ENCODE data around the gene OSBPL8.
A peak's percentile ranks its signal among the peaks of the same experiment; 100 is the strongest.

OSBPL8 gene

GRCh38 chr12:76559400-76560085 is at the start of gene OSBPL8:
Gene OSBPL8, minus strand, starts transcription at chr12:76559771. Its CDS starts 72,220 bp downstream, at chr12:76487551.
- peak; percentile 94 for DNase-seq (ENCODE audit: low spot score)

GRCh38 chr12:76608070-76608469 is 48.5 kb upstream of the OSBPL8 start:
- no peak for DNase-seq (ENCODE audit: low spot score)

- no peak for DNase-seq (ENCODE audit: low spot score)
Observed at GRCh38 chr12:76595056-76595455, 35.5 kb upstream of the OSBPL8 start.

GRCh38 chr12:76591476-76591875 is 31.9 kb upstream of the OSBPL8 start:
- no peak for DNase-seq (ENCODE audit: low spot score)

- no peak for DNase-seq (ENCODE audit: low spot score)
Observed at GRCh38 chr12:76590131-76590530, 30.6 kb upstream of the OSBPL8 start.

GRCh38 chr12:76588881-76589565 is 29.5 kb upstream of the OSBPL8 start:
- DNase-seq (ENCODE audit: low spot score): no peak

- no peak for DNase-seq (ENCODE audit: low spot score)
Observed at GRCh38 chr12:76587428-76588178, 28.0 kb upstream of the OSBPL8 start.

- DNase-seq (ENCODE audit: low spot score): peak; percentile 10
Observed at GRCh38 chr12:76586764-76587395, 27.3 kb upstream of the OSBPL8 start.

- no peak for DNase-seq (ENCODE audit: low spot score)
Observed at GRCh38 chr12:76583301-76583700, 23.7 kb upstream of the OSBPL8 start.

- DNase-seq (ENCODE audit: low spot score): no peak
Observed at GRCh38 chr12:76573840-76574373, 14.3 kb upstream of the OSBPL8 start.

- no peak for DNase-seq (ENCODE audit: low spot score)
Observed at GRCh38 chr12:76571256-76571655, 11.7 kb upstream of the OSBPL8 start.

- no peak for DNase-seq (ENCODE audit: low spot score)
Observed at GRCh38 chr12:76569685-76570604, 10.4 kb upstream of the OSBPL8 start.

- DNase-seq (ENCODE audit: low spot score): no peak
Observed at GRCh38 chr12:76568888-76569551, 9.4 kb upstream of the OSBPL8 start.

GRCh38 chr12:76568130-76568529 is 8.6 kb upstream of the OSBPL8 start:
- DNase-seq (ENCODE audit: low spot score): no peak

GRCh38 chr12:76563061-76563460 is 3.5 kb upstream of the OSBPL8 start:
- no peak for DNase-seq (ENCODE audit: low spot score)

- DNase-seq (ENCODE audit: low spot score): no peak
Observed at GRCh38 chr12:76562130-76562529, 2.6 kb upstream of the OSBPL8 start.

GRCh38 chr12:76560086-76560491 is 518 bp upstream of the OSBPL8 start:
- no peak for DNase-seq (ENCODE audit: low spot score)

- DNase-seq (ENCODE audit: low spot score): peak; percentile 45
Observed at GRCh38 chr12:76558684-76559399, 729 bp downstream of the OSBPL8 start.

- DNase-seq (ENCODE audit: low spot score): no peak
Observed at GRCh38 chr12:76556368-76556767, 3.2 kb downstream of the OSBPL8 start.

- no peak for DNase-seq (ENCODE audit: low spot score)
Observed at GRCh38 chr12:76555797-76556196, 3.8 kb downstream of the OSBPL8 start.

All from germinal center (tissue), 1 donor.